ENCODE measurements around the gene SNN.

Gene SNN

DNA sequence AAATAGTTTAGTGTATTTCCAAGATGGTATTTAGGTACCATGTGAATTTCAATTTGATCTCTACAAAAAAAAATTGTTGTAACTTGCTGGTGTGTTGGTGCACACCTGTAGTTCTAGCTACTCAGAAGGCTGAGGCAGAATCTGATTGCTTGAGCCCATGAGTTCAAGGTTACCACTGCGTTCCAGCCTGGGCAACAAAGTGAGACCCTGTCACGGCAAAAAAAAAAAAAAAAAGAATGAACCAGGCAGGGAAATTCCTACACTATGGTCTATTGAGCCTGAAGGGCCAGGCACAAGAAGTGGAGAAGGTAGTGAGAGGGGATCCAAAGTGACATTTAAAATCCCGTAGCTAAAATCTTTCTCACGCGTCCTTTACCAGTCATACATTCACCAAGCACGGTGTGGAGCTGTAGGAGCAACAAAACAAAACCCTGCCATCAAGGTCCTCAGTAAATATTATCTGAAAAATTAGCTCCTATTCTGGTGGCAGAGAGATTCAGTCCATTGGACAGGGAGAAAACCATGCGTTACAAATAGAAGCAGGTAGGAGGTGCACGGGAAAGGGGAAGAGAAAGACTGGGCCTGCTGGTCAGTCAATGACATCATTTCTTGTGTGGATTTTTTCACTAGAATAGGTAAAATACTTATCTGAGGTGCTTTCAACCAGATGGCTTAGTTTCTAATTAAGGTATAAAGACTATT is 47.1 kb downstream of the SNN start:
- no peak for DNase-seq
- in situ Hi-C loops (cut with MboI; ENCODE audit: low pct_unique_long_range_greater_than_20kb, low sequenced_read_pairs), result no loop called here

DNA sequence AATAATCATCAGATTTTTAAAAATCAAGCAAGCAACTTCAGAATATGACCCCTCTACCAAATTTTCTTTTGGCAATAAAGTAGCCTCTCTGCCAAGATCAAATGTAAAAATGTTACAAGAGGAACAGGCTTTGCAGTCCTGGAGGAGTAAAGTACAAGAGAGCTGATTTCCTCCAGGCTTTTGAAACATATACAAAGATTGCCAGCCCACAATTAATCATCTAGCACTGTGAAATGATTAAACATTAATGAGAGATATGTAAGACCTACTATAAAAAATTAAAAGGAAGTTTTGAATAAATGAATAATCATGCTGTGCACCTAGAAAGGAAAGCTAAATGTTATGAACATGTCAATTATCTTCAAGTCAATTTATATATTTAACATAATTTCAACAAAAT is 48.1 kb downstream of the SNN start:
- in situ Hi-C loops (cut with MboI; ENCODE audit: low pct_unique_long_range_greater_than_20kb, low sequenced_read_pairs), result no loop called here
- DNase-seq, result no peak

DNA sequence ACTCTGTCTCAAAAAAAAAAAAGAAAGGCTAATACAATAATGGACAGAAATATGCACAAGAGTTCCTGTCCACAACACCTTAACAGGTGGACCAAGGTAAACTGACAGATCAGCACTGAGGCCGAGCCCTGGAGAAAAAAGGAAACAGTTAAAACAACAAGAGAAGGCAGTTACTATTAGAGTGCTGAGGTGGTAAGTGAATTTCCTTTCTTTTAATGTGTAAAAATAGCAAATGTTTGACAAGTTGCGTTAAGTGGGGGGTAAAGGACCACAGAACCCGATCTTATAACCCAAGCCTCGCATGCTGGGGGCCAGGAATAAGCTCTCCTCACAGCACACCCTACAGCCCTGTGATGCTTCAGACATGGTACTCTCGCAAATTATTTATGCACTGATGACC is 49.6 kb downstream of the SNN start:
- no peak for DNase-seq
- in situ Hi-C loops (cut with MboI; ENCODE audit: low pct_unique_long_range_greater_than_20kb, low sequenced_read_pairs), result no loop called here

DNA sequence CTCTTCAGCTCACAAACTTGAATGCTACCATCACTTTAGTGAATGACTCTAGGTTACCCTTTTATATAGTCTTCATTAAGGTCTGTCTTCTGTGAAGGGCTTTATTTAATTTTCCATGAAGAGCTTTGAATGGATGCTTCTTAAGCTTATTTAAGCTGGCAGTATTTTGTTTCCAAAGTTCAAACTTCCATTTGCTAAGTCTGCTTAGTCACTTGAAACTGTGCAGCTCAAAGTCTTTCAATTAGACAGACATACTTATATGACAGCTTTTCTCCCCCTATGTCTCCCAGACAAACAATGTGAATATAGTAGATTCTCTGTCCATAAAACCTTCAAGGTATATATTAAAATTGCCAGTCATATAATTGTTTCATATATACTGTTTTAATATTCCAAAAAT is 50.9 kb downstream of the SNN start:
- in situ Hi-C loops (cut with MboI; ENCODE audit: low pct_unique_long_range_greater_than_20kb, low sequenced_read_pairs), result no loop called here
- no peak for DNase-seq

DNA sequence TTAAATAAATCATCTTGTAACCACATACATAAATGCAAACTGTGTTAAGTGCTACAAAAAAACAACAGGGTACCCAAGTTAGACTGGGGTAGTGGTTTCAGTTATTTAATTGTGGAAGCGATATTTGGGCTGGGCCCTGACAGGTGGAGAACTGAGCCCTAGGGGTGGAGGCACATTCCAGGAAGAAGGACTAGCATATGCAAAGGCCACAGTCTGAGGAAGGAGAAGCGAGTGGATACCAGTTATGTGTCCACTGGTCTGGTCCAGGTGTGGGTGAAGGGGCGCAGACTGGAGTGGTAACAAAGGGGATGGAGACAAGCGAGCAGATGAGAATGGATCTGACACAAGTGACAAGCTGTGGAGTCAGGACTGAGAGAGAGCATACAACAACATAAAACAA is 51.5 kb downstream of the SNN start:
- in situ Hi-C loops (cut with MboI; ENCODE audit: low pct_unique_long_range_greater_than_20kb, low sequenced_read_pairs), result no loop called here
- no peak for DNase-seq

DNA sequence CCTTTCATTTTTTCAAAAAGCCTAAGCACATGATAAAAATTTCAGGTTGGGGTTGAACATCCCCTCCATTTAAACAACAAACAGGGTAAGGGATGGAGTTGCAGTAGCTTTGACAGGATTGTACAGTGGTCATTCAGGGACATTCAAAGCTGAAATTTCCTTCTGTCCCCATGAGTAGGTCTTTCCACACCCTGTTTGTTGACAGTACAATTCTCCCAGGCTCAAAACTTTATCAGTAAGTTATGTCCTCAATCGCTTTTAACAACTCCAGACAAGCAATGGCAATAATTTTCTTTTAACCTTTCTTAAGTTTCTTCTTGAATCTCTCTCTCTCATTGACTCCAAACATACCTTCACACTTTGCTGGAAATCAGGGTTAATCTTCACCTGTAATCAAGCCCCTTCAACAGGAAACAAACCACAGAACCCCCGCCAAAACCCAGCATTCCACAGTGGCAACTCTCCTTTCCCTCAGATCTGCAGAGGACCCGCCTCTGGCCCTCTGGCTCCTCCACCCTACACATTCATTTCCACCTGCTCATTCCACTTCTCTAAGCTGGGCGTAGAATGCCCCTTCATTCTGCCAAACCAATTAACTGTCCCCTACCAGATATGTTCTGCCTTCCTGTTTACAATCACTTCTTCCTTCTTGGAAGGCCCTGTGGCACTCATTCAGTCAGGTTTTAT is 53.7 kb downstream of the SNN start:
- in situ Hi-C loops (cut with MboI; ENCODE audit: low pct_unique_long_range_greater_than_20kb, low sequenced_read_pairs), result no loop called here

DNA sequence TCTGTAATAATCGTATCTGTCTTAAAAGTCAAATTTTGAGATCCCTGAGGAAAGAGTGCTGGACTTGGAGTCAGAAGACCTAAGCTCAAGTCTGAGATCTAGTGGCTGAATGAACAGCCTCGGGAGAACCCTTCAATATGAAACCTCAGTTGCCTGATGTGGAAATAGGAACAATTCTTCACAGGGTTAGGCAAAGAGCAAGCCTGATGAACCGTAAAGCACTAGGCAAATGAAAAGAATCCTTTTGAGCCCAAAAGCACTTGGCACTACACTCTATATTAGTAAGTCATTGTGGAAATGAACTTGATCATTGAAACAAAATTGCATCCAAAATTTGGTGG is 54.2 kb downstream of the SNN start:
- DNase-seq, result no peak
- in situ Hi-C loops (cut with MboI; ENCODE audit: low pct_unique_long_range_greater_than_20kb, low sequenced_read_pairs), result no loop called here

More for the DNA sequence above, 53.7 kb downstream of the SNN start:
- peak; percentile 21 for DNase-seq

DNA sequence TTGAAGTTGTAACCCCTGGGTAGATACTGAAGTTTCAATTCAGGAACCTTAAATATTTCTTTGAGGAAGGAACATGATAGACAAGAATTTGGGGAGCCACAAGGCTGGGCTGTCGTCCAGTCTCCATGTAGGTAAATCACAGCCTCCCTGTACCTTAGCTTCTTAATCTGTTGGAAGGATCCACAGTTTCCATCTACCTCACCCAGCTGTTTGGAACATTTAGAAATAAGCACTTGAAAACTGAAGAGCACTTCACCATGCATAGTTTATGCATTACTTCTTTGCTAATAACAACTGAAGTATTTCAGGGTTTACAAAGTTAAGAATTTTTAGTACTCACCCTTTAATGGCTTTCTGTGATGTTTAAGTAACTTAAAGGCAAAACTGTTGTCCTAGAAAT is 57.2 kb downstream of the SNN start:
- in situ Hi-C loops (cut with MboI; ENCODE audit: low pct_unique_long_range_greater_than_20kb, low sequenced_read_pairs), result no loop called here
- no peak for DNase-seq

DNA sequence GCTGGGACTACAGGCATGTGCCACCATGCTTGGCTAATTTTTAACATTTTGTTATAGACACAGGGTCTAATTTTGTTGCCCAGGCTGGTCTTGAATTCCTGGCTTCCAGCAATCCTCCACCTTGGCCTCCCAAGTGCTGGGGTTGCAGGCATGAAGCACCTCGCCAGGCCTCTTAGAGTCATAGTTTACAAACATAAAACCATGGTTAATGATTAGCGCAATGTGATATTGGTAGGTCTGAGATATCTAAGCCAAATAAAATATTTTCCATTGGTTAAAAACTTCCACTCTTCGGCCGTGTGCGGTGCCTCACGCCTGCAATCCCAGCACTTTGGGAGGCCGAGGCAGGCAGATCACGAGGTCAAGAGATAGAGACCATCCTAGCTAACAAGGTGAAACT is 57.8 kb downstream of the SNN start:
- in situ Hi-C loops (cut with MboI; ENCODE audit: low pct_unique_long_range_greater_than_20kb, low sequenced_read_pairs), result no loop called here
- no peak for DNase-seq

DNA sequence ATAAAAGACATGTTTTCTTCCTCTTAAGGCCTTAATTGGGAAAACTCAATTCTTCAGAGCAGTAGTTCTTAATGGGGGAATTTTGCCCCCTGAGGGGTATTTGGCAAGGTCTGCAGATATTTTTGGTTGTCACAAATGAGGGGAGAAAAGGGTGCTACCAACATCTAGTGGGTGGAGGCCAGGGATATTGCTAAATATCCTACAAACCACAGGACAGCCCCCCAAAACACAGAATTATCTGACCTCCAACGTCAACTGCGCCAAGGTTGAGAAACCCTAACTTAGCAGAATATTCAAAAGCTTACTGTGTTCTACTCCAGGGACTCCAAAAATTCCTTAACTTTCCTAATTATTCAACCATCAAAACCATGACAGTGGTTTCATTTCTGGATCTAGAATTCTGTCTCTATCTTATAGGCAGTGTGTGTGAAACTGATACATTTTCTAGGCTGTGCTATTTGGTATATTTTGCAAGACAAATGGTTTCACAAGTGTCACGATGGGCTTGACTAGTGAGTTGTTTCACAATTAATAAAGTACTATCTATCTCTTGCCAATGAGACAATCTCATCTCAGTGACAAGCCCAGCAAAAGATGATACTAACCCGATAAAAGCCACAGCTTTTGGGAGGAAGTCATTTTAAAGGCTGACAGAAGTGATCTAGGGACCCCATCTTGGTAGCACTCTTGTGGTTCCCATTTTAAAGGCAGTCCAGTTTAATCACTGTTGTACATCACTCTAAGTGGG is 59.7 kb downstream of the SNN start:
- in situ Hi-C loops (cut with MboI; ENCODE audit: low pct_unique_long_range_greater_than_20kb, low sequenced_read_pairs), result no loop called here
- no peak for DNase-seq
